HG02610 (cell line): Measurements from ENCODE around the gene MPND.
A peak's percentile ranks its signal among the peaks of the same experiment; 100 is the strongest.

Experiments used
- ATAC-seq: cut with Tn5 transposase; IDR thresholded peaks from one replicate; pipeline ENCODE4 v1.9.1; 2021; ENCODE audit warnings: mild to moderate bottlenecking, moderate library complexity; ENCODE audit not compliant: unreplicated experiment

Gene MPND

GRCh38 chr19:4365791-4366665 lies 22.7 kb downstream of the MPND start:
- ATAC-seq, result no peak

- ATAC-seq, result no peak
These were observed 23.4 kb downstream of the MPND start for GRCh38 chr19:4366666-4367335.

- ATAC-seq, result no peak
These were observed 24.0 kb downstream of the MPND start for GRCh38 chr19:4367336-4367723.

- ATAC-seq, result no peak
These were observed 24.4 kb downstream of the MPND start for GRCh38 chr19:4367781-4368127.

GRCh38 chr19:4368128-4368820 lies 24.9 kb downstream of the MPND start:
- no peak for ATAC-seq

- ATAC-seq, result peak; percentile 56
These were observed 25.9 kb downstream of the MPND start for GRCh38 chr19:4369109-4369887.

- peak; percentile 35 for ATAC-seq
These were observed 26.5 kb downstream of the MPND start for GRCh38 chr19:4369888-4370260.

- no peak for ATAC-seq
These were observed 27.2 kb downstream of the MPND start for GRCh38 chr19:4370418-4371041.

- no peak for ATAC-seq
These were observed 28.1 kb downstream of the MPND start for GRCh38 chr19:4371247-4372164.

- no peak for ATAC-seq
These were observed 29.0 kb downstream of the MPND start for GRCh38 chr19:4372165-4373012.

- ATAC-seq, result no peak
These were observed 29.6 kb downstream of the MPND start for GRCh38 chr19:4373013-4373367.

GRCh38 chr19:4373601-4374497 lies 30.5 kb downstream of the MPND start:
- ATAC-seq, result no peak

- no peak for ATAC-seq
These were observed 31.3 kb downstream of the MPND start for GRCh38 chr19:4374498-4375163.

GRCh38 chr19:4375164-4376027 lies 32.0 kb downstream of the MPND start:
- no peak for ATAC-seq

- ATAC-seq, result no peak
These were observed 32.8 kb downstream of the MPND start for GRCh38 chr19:4376028-4376670.

GRCh38 chr19:4376671-4376990 lies 33.3 kb downstream of the MPND start:
- ATAC-seq, result no peak
